GM03348 (cell line): ENCODE measurements around the gene RAD51B.
"Not testable (repeated sequence)": the region's sequence is repeated elsewhere in the genome, so short reads cannot be mapped to it uniquely, and the experiment has no call there.

Experiments used
- DNase-seq: peaks from one replicate; pipeline ENCODE4 v3.0.0; 2012; ENCODE audit warnings: low spot score

Gene RAD51B

DNA sequence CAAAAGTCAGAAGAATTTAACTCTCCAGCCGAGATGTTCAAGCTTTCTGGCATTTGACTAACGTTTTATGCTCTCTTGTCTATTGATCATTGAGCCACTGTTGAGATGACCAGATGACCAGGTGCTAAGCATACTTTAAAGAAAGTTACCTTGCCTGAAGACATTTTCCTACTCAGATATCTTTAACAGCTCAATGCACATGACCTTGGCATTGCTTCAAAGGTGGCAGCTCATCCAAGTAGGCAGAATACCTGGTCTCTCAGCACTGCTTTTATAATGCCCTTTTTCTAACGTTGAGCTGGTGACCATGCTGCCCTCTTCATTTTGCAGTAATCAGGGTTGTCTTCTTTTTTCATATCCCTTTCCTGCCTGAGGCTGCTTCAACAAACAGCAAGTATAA is 358.1 kb downstream of the RAD51B start:
- no peak for DNase-seq

DNA sequence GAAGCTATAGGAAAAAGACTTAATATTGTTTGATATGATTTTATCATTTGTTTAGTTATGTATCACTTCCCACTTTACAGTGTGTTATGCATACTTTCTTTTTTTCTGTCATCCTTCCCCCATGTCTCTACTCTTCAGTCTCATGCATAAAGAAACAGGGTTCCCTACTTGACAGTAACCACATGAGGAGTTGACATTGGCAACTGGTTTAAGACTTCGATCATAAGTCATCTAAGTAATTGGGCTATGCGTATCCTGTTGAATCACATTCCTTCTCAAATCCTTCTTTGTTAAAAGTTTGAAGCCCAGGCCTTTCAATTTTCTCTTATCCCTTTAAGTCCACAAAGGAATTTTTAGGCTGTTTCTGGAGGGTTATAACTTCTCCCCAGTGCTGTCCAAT is 358.7 kb downstream of the RAD51B start:
- DNase-seq: no peak

DNA sequence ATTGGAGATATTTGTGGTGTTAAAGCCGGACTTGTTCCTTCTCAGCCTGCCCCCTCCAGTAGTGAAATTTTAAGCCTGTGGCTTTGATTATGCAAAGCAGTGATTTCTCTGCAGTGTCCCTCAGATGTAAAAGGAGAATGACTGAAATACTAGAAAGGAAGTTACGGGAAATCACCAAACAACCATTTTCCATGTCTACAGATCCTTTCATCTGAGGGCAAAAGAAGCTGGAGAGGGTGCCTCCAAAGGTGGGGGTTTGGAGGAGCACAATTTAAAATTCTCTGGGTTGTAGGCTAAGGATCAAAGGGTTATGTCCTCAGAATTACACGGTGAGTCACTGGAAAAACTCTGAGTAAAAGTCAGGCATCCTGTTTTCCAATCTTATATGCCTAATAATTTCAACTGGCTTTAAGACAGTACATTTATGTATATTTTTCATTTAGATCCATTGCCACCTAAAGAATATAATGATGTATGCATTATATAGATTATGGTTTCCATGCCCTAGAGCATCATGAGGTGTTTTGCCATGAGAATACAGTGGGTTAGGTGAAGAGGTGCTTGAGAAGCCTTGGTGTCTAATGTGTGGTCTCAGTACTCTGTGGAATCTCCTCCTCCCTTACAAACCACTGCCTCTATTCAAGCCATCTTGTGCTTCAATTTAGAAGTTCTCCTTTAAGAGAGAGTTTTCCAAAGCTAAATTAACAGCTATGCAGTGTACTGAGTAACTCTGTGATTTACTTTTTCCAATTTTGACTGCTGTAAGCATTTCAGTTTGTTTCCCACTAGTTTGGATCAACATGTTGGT is 362.1 kb downstream of the RAD51B start:
- peak; percentile 44 for DNase-seq

DNA sequence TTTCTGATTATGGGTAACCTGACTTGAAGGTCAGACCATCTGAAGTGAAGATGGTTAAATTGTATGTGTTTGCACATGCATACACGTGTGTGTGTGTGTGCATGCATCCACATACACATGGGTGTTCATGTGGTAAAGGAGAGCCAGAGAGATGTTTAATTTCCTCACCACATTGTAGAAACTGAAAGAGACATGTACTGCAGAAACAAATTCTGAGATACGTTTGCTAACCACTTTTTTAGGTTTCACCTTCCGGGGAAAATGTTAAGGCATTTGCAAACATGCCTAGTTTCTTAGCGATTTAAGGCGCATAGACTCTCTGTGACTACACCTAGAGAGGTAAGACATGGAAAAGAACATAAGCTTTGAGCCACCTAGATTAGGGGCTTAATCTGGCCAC is 362.9 kb downstream of the RAD51B start:
- DNase-seq: no peak

DNA sequence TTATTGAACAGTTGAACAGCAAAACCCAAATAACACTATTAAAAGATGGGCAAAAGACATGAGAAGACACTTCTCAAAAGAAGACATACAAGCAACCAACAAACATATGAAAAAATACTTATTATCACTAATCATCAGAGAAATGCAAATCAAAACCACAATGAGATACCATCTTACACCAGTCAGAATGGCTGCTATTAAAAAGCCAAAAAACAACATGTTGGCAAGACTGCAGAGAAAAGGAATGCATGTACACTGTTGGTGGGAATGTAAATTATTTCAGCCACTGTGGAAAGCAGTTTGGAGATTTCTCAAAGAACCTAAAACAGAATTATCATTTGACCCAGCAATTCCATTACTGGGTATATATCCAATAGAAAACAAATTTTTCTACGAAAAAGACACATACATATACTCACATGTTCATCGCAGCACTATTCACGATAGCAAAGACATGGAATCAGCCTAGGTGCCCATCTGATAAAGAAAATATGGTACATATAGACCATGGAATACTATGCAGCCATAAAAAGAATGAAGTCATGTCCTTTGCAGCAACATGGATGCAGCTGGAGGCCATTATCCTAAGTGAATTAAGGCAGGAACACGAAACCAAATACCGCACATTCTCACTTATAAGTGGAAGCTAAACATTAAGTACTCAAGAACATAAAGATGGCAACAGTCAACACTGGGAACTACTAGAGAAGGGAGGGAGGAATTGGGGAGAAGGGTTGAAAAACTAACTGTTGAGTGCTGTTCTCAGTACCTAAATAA is 367.1 kb downstream of the RAD51B start:
- DNase-seq: not testable (repeated sequence)

DNA sequence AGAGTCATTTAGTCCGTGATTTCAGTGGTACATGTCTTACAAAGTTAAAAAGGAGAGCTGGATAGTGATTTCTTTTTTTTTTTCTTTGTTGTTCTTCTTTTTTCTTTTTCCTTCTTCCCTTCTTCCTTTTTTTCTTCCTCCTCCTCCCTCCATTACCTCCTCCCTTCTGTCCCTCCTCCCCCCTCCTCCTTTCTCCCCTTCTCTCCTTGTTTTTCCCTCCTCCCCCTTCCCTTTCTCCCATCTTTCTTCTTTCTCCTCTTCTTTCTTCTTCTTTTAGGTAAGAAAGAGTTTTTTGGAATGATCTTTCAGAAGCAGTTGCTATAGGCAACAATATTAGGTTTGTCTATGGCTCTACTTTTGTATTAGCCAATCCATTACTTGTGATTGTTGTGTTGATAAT is 368.6 kb downstream of the RAD51B start:
- no peak for DNase-seq

DNA sequence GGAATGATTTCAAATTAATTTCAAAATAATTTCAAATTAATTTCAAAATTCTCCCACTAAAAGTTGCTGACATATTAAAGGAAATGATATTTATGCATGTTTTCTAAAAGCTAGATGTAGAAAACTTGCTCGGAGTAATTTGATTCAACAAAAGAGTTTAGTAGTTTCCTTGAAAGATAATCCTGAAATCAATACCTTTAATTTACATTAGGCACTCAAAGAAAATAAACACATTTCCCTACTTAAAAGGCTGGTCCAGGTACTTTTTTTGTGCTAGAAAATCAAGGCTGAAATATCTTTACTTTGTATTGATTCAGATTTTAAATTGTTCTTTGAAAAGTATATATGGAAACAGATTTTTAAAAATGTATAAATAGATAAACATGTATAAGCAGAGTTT is 370.5 kb downstream of the RAD51B start:
- no peak for DNase-seq

DNA sequence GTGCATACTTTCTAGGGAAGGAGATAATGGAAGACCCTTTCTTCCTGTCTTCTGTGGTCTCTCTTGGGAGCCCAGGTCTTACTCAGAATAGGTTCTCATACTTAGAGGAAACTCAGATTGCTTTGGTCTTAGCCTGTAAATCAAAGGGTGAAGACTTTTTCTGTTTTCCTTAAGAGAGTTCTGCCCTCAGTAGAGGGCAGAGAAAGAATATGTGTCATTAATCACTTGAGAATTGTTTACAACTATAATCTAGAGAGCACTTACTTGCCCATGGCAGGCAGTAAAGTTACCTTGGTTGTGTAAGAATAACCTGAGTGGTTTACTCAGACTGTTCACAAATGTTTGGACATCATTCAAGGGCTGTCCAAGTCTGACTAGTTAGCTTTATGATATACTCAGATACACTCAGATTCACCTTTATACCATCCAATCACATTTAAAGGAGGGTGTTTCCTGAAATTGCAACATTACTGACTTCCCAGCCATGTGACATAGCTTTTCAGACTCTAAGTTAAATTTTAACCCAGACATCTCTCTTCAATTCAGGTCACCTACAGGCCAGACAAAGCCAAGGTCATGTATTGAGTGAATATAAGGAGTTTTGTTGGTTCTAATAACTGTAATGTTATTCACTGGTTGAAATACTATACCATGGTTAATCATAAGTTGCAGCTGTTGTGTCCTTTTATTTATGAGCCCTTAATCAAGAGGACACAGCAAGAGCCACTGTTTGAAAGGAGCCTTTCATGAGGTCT is 372.2 kb downstream of the RAD51B start:
- no peak for DNase-seq

DNA sequence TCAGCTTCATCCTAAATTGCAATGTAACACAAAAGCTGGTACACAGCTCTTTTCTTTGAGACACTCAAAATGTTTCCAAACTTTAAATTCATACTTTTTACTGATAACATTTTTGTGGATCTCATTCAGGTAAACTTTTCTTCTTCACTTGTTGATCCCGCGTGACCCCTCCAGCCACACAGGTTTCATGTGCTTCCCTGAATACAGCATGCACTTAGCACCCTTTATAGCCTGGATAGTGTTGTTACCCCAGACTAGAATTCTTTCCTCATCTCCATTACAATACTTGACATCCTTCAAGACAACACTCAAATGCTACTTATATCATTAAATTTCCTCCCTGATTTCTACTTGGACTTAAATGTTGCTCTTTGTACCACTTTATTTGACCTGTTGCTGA is 373.4 kb downstream of the RAD51B start:
- no peak for DNase-seq

DNA sequence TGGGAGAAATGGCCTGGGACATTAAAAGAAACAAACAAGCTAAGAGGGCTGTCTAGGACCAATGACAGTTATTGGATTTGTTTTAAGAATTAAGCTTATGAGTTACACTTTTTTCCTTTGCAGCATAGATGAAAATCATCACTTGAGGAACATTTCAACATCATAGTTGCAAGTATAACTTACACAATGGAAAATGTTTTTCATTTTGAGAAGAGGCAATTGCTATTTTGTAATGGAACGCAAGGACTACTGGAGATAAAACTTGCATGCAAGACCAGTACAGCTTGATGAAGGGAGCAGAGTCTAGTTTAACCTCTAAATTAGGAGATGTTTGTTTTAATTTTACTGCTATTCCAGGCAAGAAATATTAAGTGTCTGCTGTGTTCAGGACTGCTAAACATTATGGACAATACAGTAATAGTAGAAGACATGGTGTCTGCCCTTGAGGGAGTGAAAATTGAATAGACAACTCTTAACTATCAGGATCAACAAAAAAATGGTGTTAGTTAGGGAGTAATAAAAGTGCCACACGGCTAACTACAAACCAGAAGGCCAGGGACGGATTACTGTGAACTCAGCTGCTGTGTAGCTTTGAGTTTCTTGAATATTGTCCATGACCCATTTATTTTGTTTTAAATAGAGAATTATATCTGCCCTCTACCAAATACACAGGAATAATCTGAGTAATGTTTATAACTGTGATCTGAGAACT is 374.5 kb downstream of the RAD51B start:
- DNase-seq: no peak

DNA sequence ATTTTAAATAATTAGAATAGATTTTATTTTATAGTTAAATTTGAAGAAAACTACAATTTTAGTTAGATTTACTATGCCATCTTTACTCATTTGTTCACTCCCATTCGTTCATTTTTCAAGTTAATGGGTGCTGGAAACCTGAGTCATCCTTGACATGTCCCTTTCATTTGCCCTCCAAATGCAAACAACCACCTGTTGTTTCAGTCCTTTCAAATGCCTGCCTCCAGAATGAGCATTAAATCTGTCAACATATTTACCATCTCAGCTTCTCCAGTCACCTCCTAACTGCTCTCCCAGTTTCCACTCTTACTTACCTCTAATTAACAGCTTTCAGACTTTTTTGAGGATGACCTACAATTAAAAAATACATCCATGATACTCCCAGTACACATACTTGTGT is 375.5 kb downstream of the RAD51B start:
- no peak for DNase-seq

DNA sequence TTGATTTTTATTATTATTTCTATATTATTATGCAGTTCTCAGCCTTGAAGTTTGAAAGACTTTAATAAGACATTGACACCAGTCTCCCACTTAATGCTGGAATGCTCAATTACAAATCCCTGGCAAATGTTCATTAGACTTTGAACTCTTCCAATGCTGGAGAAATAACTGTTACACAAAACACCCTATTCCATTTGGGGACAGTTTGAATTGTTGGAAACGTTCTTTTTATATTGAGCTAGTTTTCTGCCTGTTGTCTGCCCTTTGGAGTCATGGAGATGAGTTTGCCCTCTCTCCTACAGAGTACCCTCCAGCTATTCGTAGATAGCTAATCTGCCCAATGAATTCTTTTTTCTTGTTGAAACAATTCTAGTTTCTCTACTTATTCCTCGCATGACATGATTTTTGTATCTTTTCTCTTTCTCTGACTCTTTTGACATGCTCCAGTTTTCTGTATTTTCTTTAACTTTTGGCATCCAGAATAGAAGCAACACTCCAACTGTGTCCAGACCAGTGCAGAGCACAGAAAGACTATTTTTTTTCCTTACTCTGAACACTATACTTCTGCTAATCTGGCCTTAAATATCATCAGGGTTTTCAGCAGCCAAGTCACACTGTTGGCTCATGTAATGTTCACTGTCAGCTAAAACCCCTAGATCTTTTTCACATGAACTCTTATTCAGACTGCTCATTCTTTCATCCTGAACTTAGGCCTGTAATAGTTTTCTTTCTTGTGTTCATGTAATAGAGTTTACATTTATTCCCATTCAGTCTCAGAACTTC is 379.3 kb downstream of the RAD51B start:
- DNase-seq: no peak

DNA sequence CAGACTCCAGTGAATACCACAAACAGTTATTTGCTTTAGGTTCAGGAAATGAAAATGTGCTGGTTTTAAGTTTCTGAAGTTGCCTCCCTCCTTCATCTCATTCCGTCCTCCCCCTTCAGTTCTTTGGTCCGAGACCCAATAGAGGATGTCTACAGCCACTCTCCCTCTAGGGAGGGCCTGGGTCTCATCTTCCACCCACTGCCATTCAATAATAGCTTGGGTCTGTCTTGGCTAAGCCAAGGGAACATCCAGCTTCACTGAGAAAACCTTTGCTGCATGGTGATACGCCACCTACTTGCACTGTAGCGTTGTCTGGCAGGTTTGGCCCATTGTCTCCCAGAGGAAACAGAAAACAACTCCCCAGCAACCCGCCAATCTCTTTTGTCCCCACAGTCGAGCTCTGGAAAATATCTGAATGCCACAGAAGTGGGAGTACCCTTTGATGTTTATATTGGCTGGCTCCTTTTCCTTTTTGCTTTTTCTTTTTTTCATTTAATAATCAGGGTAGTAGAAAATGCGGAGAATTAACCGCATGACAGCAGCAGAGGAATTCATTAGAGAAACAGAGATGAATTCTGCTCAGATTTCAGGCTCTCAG is 380.1 kb downstream of the RAD51B start:
- peak; percentile 17 for DNase-seq

DNA sequence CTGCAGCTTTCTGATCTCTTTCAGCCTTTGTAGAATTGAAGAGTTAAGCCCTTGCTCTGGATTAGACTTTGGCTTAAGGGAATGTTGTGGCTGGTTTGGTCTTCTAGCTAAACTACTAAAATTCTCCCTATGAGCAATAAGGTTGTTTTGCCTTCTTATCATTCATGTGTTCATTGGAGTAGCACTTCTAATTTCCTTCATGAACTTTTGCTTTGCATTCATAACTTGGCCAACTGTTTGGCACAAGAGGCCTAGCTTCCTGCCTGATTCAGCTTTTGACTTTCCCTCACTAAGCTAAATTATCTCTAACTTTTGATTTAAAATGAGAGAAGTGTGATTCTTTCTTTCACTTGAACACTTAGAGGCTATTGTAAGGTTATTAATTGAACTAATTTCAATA is 384.3 kb downstream of the RAD51B start:
- DNase-seq: no peak

DNA sequence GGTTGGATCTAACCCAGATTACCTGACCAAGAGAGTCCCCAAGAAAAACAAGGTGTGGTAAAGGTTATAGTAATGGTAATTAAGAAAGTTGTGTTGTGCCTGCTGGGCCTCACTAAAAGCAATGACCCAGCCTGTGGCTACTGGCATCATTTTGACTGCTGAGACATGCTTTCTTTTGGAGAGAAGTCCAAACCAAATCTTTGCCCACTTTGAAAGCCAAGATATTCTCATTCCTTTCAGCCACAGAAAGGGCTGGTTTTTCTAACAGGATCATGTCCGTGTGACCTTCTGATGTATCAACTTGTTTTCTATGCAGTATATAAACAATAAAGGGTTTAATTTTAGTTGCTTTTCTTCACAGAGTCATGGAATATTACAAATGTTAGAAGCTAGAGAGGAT is 388.6 kb downstream of the RAD51B start:
- peak; percentile 42 for DNase-seq

DNA sequence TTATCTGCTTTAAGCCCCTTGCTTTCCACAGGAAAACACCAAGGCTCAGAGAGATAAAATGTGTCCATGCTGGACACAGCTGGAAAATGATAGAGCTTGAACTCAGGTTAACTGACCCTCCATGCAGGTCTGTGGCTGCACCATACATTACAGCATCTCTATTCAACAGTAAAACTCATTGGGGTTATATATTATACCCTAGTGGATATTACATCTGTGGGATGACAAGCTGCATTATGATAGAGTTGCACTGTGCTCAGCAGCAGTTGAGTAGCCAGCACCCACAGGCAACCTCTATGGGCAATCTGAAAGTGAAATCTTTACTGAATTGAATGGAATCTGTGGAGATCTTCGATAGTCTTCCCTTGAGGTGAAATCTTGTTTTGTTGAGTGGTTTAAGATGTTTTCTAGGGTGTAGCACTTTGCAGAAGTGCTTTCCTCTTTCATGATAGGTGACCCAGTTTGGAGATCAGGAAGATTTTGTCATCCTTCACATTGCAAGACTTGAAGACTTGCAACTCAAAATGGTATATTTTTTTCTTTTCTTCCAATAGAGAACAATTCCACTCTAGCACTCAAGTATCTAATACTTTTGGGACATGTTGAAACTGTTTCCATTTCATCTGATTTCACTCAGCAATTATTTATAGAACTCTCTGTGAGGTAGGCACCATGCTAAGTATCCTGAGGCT is 389.2 kb downstream of the RAD51B start:
- no peak for DNase-seq

DNA sequence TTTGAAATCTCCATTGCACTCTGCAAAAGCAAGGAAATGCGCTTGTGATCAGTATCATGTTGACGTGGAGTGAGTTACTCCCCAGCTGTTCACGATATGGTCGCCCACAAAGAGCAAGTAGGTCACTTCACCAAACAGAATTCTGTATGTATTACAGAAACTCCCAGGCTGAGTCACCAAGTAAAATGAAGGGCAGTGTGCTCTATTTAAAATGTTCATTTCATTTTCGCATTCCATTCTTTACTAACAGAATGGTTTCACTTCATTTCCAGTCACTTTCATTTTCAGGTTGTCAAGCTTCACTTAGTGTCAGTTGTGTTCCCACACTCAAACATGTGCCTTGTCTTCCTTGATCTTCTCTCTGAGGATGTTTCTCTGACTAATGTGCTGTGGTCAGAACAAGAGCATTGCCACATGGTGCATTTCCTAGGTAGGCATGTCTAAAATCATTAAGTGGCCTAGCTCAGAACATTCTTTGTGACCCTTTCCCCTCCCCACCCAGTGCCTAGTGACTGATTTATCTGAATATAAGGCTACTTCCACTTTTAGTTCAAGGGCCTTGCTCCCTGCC is 391.2 kb downstream of the RAD51B start:
- DNase-seq: peak; percentile 59

DNA sequence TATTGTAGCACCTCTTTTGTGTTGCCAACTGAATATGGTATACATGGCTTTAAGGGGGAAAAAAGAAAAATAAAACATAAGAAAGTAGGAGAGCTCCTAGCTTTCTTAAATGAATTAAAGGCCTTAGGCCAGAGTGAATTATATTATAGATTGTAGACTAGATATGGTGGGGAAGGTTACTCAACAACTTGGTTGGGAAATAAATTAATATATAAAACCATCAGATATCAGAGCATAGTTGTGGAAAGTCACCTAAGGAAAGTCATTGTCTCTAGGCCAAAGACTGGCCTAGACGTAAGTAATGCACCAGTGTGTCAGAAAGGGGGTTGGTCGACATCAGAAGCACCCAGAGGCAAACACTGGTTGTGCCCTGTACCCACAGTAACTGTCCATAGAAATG is 391.8 kb downstream of the RAD51B start:
- no peak for DNase-seq

DNA sequence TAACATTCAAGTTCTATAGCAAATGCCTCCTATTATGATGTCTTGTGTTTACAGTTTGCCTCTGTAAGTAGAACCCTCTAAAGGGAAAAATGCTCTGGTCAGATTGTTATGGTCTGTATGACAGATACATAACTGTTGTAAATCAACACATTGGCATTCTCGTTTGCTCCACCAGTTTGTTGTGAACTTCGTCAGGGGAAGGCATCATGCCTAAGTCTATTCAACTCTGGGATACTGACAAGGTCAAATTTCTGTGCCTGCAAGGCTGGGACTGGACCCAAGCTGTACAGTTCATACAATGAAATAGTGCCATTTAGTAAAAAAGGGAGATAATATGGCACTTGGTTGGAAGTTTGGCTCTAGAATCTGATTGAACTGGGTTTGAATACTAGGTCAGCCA is 392.3 kb downstream of the RAD51B start:
- DNase-seq: no peak

DNA sequence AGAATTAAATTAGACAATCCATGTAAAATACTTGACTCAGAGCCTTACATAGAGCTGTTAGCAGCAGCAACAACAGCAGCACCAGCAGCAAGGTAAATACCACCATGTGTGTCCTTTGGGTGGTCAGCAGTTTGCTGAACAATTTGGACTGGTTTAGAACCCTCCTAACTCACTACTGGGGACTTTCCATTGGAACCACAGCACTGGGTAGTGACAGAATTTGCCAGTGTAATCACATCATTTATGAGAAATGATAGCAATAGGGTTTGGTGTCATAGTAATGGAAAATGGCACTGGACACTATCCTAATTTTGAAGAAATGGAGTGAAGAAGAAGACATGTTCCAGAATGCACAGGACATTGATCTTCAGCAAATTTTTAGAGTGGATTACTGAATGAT is 392.8 kb downstream of the RAD51B start:
- no peak for DNase-seq
